ENCODE results near the gene WDHD1.

DNA sequence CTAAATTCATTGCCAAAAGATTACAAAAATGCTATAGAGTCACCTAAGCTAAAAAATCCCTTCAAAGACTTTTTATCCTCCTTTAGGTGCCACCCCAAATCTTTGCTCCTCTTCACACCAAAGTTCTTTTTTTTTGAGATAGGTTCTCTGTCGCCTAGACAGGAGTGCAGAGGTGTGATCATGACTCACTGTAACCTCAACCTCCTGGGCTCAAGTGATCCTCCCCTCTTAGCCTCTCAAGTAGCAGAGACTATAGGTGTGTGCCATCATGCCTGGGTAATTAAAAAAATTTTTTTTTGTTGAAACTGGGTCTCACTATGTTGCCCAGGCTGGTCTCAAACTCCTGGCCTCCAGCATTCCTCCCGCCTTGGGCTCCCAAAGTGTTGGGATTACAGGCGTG, 47.9 kb downstream of the WDHD1 start:
- TF ChIP-seq, protein P1, sequence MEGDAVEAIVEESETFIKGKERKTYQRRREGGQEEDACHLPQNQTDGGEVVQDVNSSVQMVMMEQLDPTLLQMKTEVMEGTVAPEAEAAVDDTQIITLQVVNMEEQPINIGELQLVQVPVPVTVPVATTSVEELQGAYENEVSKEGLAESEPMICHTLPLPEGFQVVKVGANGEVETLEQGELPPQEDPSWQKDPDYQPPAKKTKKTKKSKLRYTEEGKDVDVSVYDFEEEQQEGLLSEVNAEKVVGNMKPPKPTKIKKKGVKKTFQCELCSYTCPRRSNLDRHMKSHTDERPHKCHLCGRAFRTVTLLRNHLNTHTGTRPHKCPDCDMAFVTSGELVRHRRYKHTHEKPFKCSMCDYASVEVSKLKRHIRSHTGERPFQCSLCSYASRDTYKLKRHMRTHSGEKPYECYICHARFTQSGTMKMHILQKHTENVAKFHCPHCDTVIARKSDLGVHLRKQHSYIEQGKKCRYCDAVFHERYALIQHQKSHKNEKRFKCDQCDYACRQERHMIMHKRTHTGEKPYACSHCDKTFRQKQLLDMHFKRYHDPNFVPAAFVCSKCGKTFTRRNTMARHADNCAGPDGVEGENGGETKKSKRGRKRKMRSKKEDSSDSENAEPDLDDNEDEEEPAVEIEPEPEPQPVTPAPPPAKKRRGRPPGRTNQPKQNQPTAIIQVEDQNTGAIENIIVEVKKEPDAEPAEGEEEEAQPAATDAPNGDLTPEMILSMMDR (optimal IDR thresholded peaks at IDR 0.05 in 1 of 3, IDR thresholded peaks at IDR 0.05 in 1 of 3, conservative IDR thresholded peaks at IDR 0.05 in 1 of 3; ENCODE audit: extremely low read depth in 1 of 3, insufficient read depth in 2 of 3, low read length in 3 of 3): no peak
- no peak for TF ChIP-seq EZH2 (IDR thresholded peaks at IDR 0.05; ENCODE audit: low read length)
